GM23338 (cell line): ENCODE results near the gene NINJ2. TPM values are rescaled to one million over a fixed set of nuclear protein-coding genes. Genes with fewer than 3 reads are reported as not detected.
A peak's percentile ranks its signal among the peaks of the same experiment; 100 is the strongest.

Source experiments
- ATAC-seq: fragments of 200-7000 bp; cut with Tn5 transposase; 3 replicates; pipeline ENCODE4 v1.9.1; 2020
- DNase-seq: peaks from one replicate; pipeline ENCODE4 v3.0.0-alpha.2; 2015; ENCODE audit warnings: low spot score
- H2AFZ ChIP-seq: fragments of 200-600 bp; sonication (generic); 2 replicates; pipeline ENCODE4 v1.8.0; 2016; ENCODE audit warnings: antibody characterized with exemption, mild to moderate bottlenecking, moderate library complexity
- H3F3A ChIP-seq: fragments of 200-600 bp; sonication (generic); replicated peaks from 2 replicates; pipeline ENCODE4 v1.8.0; 2017; ENCODE audit warnings: antibody characterized with exemption, mixed run types, low read depth
- H3K27ac ChIP-seq: fragments of 200-600 bp; sonication (generic); 2 replicates; pipeline ENCODE4 v1.6.1; 2016; ENCODE audit warnings: low read depth
- H3K27me3 ChIP-seq: fragments of 200-600 bp; sonication (generic); 2 replicates; pipeline ENCODE4 v1.8.0; 2016; ENCODE audit warnings: mild to moderate bottlenecking, mixed run types, moderate library complexity; ENCODE audit not compliant: insufficient read depth
- H3K36me3 ChIP-seq: fragments of 200-600 bp; sonication (generic); 2 replicates; pipeline ENCODE4 v1.8.0; 2016; ENCODE audit warnings: mild to moderate bottlenecking; ENCODE audit not compliant: insufficient read depth
- H3K4me1 ChIP-seq: fragments of 200-600 bp; sonication (generic); 2 replicates; pipeline ENCODE4 v1.8.0; 2016; ENCODE audit warnings: mild to moderate bottlenecking, moderate library complexity; ENCODE audit not compliant: insufficient read depth
- H3K4me2 ChIP-seq: fragments of 200-600 bp; sonication (generic); 2 replicates; pipeline ENCODE4 v1.7.1; 2017; ENCODE audit warnings: mixed run types
- H3K4me3 ChIP-seq: fragments of 200-600 bp; sonication (generic); 2 replicates; pipeline ENCODE4 v1.6.1; 2016; ENCODE audit warnings: mixed run types
- H3K79me2 ChIP-seq: fragments of 200-600 bp; sonication (generic); replicated peaks from 2 replicates; pipeline ENCODE4 v1.8.0; 2017; ENCODE audit warnings: mild to moderate bottlenecking; ENCODE audit not compliant: insufficient read depth
- H3K9me2 ChIP-seq: fragments of 200-600 bp; sonication (generic); 2 replicates; pipeline ENCODE4 v1.8.0; 2017; ENCODE audit not compliant: insufficient read depth
- H4K20me1 ChIP-seq: fragments of 200-600 bp; sonication (generic); replicated peaks from 2 replicates; pipeline ENCODE4 v1.8.0; 2017; ENCODE audit warnings: mild to moderate bottlenecking; ENCODE audit not compliant: insufficient read depth
- H3K27ac Mint-ChIP-seq: 2 replicates; pipeline ENCODE4 v1.8.0; 2020; ENCODE audit warnings: inconsistent platforms, mild to moderate bottlenecking, moderate library complexity, mixed read lengths
- H3K27me3 Mint-ChIP-seq: 3 replicates; pipeline ENCODE4 v1.8.0; 2022; ENCODE audit warnings: low read depth, mild to moderate bottlenecking, moderate library complexity, mixed read lengths, inconsistent platforms; ENCODE audit not compliant: insufficient read depth, poor library complexity
- H3K36me3 Mint-ChIP-seq: 3 replicates; pipeline ENCODE4 v1.8.0; 2021; ENCODE audit warnings: low read depth, mild to moderate bottlenecking, inconsistent platforms, moderate library complexity, mixed read lengths
- H3K4me1 Mint-ChIP-seq: 3 replicates; pipeline ENCODE4 v1.8.0; 2020; ENCODE audit warnings: mild to moderate bottlenecking, inconsistent platforms, mixed read lengths
- H3K4me3 Mint-ChIP-seq: 3 replicates; pipeline ENCODE4 v1.8.0; 2021; ENCODE audit warnings: moderate library complexity, mild to moderate bottlenecking, inconsistent platforms, mixed read lengths
- H3K9me3 Mint-ChIP-seq: 3 replicates; pipeline ENCODE4 v1.8.0; 2020; ENCODE audit warnings: moderate library complexity, mild to moderate bottlenecking, inconsistent platforms, mixed read lengths
- ZNF462 ChIP-seq: fragments of 250-450 bp; sonication (Bioruptor Pico); IDR thresholded peaks from 2 replicates; pipeline ENCODE4 v1.5.0; 2020; ENCODE audit warnings: mild to moderate bottlenecking, moderate library complexity
- polyA plus RNA-seq: library from polyadenylated mRNA; unstranded; fragments of >200 nt; fragmentation: Nextera tagmentation; extraction: Ambion mirVana; gene quantifications from 2 replicates; pipeline ENCODE4 v1.2.1, GENCODE V29; 2016
- total RNA-seq: library from RNA; depleted of rRNA; stranded (reverse); fragments of >200 nt; shearing (Covaris generic); gene quantifications from 2 replicates; pipeline ENCODE4 v1.2.3, GENCODE V29; 2014
- TF ChIP-seq, protein P1 (sequence below), 2 experiments: fragments of 200-600 bp in 1 of 2; sonication (generic) in 1 of 2; conservative IDR thresholded peaks; 2 replicates each; pipeline versions ENCODE4 v1.5.1 to v1.6.1; 2016 to 2017; ENCODE audit warnings: antibody characterized with exemption in 2 of 2, low read depth in 2 of 2, mild to moderate bottlenecking in 2 of 2, moderate library complexity in 1 of 2

NINJ2 gene
- total and polyA plus RNA-seq, 2 experiments from 2014 or later, result 0.94 to 2.6 TPM

GRCh38 chr12:546920-547845, 116.1 kb downstream of the NINJ2 start:
- H3K4me1 ChIP-seq, result peaks cover 2% of the 10 kb centered on the region; the same call in 1 of the 2 replicates
- peak overlapping the region; percentile 88 for H3K4me2 ChIP-seq
- Mint-ChIP-seq H3K36me3 (peaks cover 3% of the 10 kb centered on the region; the same call in 1 of the 3 replicates), H3K9me3 (no peaks in the 10 kb centered on the region), H3K4me1 (peaks cover 7% of the 10 kb centered on the region), H3K4me3 (peak overlapping the region; percentile 69; the same call in 2 of the 3 replicates), H3K27me3 (peaks cover 8% of the 10 kb centered on the region), H3K27ac (no peak overlapping the region)
- TF ChIP-seq, protein P1, sequence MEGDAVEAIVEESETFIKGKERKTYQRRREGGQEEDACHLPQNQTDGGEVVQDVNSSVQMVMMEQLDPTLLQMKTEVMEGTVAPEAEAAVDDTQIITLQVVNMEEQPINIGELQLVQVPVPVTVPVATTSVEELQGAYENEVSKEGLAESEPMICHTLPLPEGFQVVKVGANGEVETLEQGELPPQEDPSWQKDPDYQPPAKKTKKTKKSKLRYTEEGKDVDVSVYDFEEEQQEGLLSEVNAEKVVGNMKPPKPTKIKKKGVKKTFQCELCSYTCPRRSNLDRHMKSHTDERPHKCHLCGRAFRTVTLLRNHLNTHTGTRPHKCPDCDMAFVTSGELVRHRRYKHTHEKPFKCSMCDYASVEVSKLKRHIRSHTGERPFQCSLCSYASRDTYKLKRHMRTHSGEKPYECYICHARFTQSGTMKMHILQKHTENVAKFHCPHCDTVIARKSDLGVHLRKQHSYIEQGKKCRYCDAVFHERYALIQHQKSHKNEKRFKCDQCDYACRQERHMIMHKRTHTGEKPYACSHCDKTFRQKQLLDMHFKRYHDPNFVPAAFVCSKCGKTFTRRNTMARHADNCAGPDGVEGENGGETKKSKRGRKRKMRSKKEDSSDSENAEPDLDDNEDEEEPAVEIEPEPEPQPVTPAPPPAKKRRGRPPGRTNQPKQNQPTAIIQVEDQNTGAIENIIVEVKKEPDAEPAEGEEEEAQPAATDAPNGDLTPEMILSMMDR (conservative IDR thresholded peaks at IDR 0.05; ENCODE audit: low read depth in 2 of 2), result peak; percentile 91 to 98
- TF ChIP-seq ZNF462, result no peak
- peak overlapping the region; percentile 66 for H3K4me3 ChIP-seq
- no peaks in the 10 kb centered on the region for H3F3A ChIP-seq
- DNase-seq (peak; percentile 75), ATAC-seq (peak; percentile 87)
- no peaks in the 10 kb centered on the region for H4K20me1 ChIP-seq
- peaks cover 7% of the 10 kb centered on the region for H3K27me3 ChIP-seq
- H3K79me2 ChIP-seq, result no peaks in the 10 kb centered on the region
- H2AFZ ChIP-seq, result peak overlapping the region; percentile 96
- no peaks in the 10 kb centered on the region for H3K9me2 ChIP-seq
- no peaks in the 10 kb centered on the region for H3K36me3 ChIP-seq
- H3K27ac ChIP-seq, result no peak overlapping the region
